Suprapubic skin (tissue), 4 donors: Measurements from ENCODE around the gene ZNF532.

ENCODE experiments used
- CTCF ChIP-seq, 2 donors: fragments of 200-600 bp in 1 of 2; fragments of 450-650 bp in 1 of 2; sonication (generic) in 1 of 2; IDR thresholded peaks; one replicate each; pipeline ENCODE4 v1.5.1; 2016 to 2019; ENCODE audit warnings: antibody characterized with exemption in 2 of 2, mild to moderate bottlenecking in 1 of 2, moderate library complexity in 1 of 2
- POLR2A ChIP-seq, 2 donors: fragments of 450-650 bp; IDR thresholded peaks; one replicate each; pipeline ENCODE4 v1.6.1; 2017; ENCODE audit warnings: antibody characterized with exemption in 2 of 2, mild to moderate bottlenecking in 2 of 2, moderate library complexity in 2 of 2
- POLR2AphosphoS5 ChIP-seq, 3 donors: sonication (generic); formaldehyde crosslinking; IDR thresholded peaks; one replicate each; pipeline ENCODE4 v1.6.1; 2017; ENCODE audit warnings: antibody characterized with exemption in 3 of 3

GRCh38 chr18:58997811-58998337, 133.2 kb downstream of the ZNF532 start:
- TF ChIP-seq CTCF (IDR thresholded peaks at IDR 0.05) (no peak), POLR2A (IDR thresholded peaks at IDR 0.05) (no peak), POLR2AphosphoS5 (IDR thresholded peaks at IDR 0.05) (no peak)
